Measurements from ENCODE around the gene HRC.

The HRC gene

DNA sequence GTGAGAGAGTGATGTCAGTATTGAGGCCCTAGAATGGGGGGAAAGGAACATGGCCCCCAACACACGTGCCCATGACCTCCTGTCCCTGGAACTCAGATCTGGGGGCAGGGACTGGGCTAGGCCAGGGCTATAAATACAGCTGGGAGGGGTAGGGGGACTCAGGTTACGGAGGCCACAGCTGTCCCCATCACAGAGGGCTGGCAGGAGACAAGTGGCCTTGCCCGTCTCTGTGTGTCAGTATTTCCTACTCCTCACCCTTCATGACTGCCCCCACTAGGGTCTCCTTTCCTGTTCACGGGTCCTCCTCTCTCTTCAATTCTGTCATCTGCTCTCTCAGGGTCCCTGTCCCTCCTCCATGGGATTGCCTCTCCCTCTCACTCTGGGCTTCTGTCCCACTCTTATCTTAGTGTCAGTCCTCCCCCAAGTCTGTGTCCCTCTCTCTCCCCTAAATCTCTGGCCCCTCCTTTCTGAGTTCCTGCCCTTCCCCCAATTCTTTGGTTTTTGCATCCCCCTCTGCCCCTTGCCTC is 687 bp upstream of the HRC start:
- no peak overlapping the region for H3K4me3 ChIP-seq (ENCODE audit: low read length)
- H3K36me3 ChIP-seq (replicated peaks; ENCODE audit: low read depth, low read length), result no peaks in the 10 kb centered on the region
- no peak overlapping the region for H3K4me2 ChIP-seq (ENCODE audit: low read length)

GRCh38 chr19:49154279-49154678 is 917 bp downstream of the HRC start:
- Histone ChIP-seq H3K79me2 (ENCODE audit: low read length) (no peaks in the 10 kb centered on the region), H4K20me1 (ENCODE audit: insufficient read depth, low read length) (no peaks in the 10 kb centered on the region), H3K4me3 (ENCODE audit: low read length) (no peak overlapping the region), H3K9me3 (ENCODE audit: insufficient read depth, low read length) (no peaks in the 10 kb centered on the region), H3K4me1 (ENCODE audit: low read length) (peaks cover 18% of the 10 kb centered on the region), H2AFZ (ENCODE audit: low read depth, low read length) (no peak overlapping the region), H3K4me2 (ENCODE audit: low read length) (no peak overlapping the region), H3K9ac (ENCODE audit: low read length) (no peak overlapping the region), H3K27me3 (ENCODE audit: low read depth, low read length) (peaks cover 7% of the 10 kb centered on the region; the same call in 1 of the 2 replicates), H3K27ac (ENCODE audit: low read length) (no peak overlapping the region), H3K36me3 (replicated peaks; ENCODE audit: low read depth, low read length) (no peaks in the 10 kb centered on the region)
- no peak for TF ChIP-seq EZH2phosphoT487 (IDR thresholded peaks at IDR 0.05; ENCODE audit: low read depth)
- TF ChIP-seq, protein P1, sequence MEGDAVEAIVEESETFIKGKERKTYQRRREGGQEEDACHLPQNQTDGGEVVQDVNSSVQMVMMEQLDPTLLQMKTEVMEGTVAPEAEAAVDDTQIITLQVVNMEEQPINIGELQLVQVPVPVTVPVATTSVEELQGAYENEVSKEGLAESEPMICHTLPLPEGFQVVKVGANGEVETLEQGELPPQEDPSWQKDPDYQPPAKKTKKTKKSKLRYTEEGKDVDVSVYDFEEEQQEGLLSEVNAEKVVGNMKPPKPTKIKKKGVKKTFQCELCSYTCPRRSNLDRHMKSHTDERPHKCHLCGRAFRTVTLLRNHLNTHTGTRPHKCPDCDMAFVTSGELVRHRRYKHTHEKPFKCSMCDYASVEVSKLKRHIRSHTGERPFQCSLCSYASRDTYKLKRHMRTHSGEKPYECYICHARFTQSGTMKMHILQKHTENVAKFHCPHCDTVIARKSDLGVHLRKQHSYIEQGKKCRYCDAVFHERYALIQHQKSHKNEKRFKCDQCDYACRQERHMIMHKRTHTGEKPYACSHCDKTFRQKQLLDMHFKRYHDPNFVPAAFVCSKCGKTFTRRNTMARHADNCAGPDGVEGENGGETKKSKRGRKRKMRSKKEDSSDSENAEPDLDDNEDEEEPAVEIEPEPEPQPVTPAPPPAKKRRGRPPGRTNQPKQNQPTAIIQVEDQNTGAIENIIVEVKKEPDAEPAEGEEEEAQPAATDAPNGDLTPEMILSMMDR (IDR thresholded peaks at IDR 0.05; ENCODE audit: low read depth, low read length), result no peak

More for the DNA sequence above, 687 bp upstream of the HRC start:
- Histone ChIP-seq H3K4me1 (ENCODE audit: low read length) (peaks cover 12% of the 10 kb centered on the region), H3K27ac (ENCODE audit: low read length) (no peak overlapping the region), H4K20me1 (ENCODE audit: insufficient read depth, low read length) (no peaks in the 10 kb centered on the region), H3K9me3 (ENCODE audit: insufficient read depth, low read length) (no peaks in the 10 kb centered on the region), H3K27me3 (ENCODE audit: low read depth, low read length) (peaks cover 9% of the 10 kb centered on the region), H3K9ac (ENCODE audit: low read length) (no peak overlapping the region), H2AFZ (ENCODE audit: low read depth, low read length) (no peak overlapping the region), H3K79me2 (ENCODE audit: low read length) (no peaks in the 10 kb centered on the region)
- TF ChIP-seq, protein P1 (IDR thresholded peaks at IDR 0.05; ENCODE audit: low read depth, low read length), result no peak
- TF ChIP-seq EZH2phosphoT487 (IDR thresholded peaks at IDR 0.05; ENCODE audit: low read depth), result no peak

GRCh38 chr19:49153167-49153809 is 1.9 kb downstream of the HRC start:
- no peak overlapping the region for H3K27ac ChIP-seq (ENCODE audit: low read length)
- TF ChIP-seq, protein P1 (IDR thresholded peaks at IDR 0.05; ENCODE audit: low read depth, low read length), result no peak
- no peak for TF ChIP-seq EZH2phosphoT487 (IDR thresholded peaks at IDR 0.05; ENCODE audit: low read depth)
- peaks cover 7% of the 10 kb centered on the region; the same call in 1 of the 2 replicates for H3K27me3 ChIP-seq (ENCODE audit: low read depth, low read length)
- H2AFZ ChIP-seq (ENCODE audit: low read depth, low read length), result no peak overlapping the region
- no peak overlapping the region for H3K9ac ChIP-seq (ENCODE audit: low read length)
- no peaks in the 10 kb centered on the region for H3K79me2 ChIP-seq (ENCODE audit: low read length)
- no peaks in the 10 kb centered on the region for H3K9me3 ChIP-seq (ENCODE audit: insufficient read depth, low read length)
- no peak overlapping the region for H3K4me2 ChIP-seq (ENCODE audit: low read length)
- no peaks in the 10 kb centered on the region for H3K36me3 ChIP-seq (replicated peaks; ENCODE audit: low read depth, low read length)
- H3K4me1 ChIP-seq (ENCODE audit: low read length), result peaks cover 19% of the 10 kb centered on the region
- H4K20me1 ChIP-seq (ENCODE audit: insufficient read depth, low read length), result no peaks in the 10 kb centered on the region
- no peak overlapping the region for H3K4me3 ChIP-seq (ENCODE audit: low read length)

DNA sequence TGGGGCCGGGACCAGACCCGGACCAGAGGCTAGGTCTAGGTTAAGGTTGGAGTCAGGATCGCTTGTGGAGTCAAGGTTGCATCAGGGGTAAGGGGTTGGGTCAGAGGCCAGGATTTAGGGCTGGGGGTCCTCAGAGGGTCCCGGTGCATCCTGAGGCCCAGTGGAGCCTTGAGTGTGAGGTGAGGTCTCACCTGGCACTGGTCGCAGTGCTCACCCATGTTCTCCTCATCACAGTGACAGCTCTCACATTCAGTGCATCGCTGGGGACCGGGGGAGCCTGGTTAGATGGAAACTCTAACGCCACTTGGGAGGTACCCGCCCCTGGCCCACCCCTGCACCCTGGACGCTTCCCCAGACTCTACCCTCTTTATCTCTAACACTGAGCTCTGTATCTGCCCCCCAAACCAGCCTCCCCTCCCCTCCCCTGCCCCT is 3.1 kb downstream of the HRC start:
- Histone ChIP-seq H3K9ac (ENCODE audit: low read length) (no peak overlapping the region), H4K20me1 (ENCODE audit: insufficient read depth, low read length) (no peaks in the 10 kb centered on the region), H3K36me3 (replicated peaks; ENCODE audit: low read depth, low read length) (no peaks in the 10 kb centered on the region), H2AFZ (ENCODE audit: low read depth, low read length) (no peak overlapping the region), H3K4me1 (ENCODE audit: low read length) (peaks cover 19% of the 10 kb centered on the region), H3K4me3 (ENCODE audit: low read length) (peak overlapping the region; percentile 83), H3K27me3 (ENCODE audit: low read depth, low read length) (peaks cover 7% of the 10 kb centered on the region; the same call in 1 of the 2 replicates), H3K79me2 (ENCODE audit: low read length) (no peaks in the 10 kb centered on the region), H3K9me3 (ENCODE audit: insufficient read depth, low read length) (no peaks in the 10 kb centered on the region), H3K27ac (ENCODE audit: low read length) (0 out of 2 replicates have a peak overlapping the region, but pooled peaks have one; percentile 74), H3K4me2 (ENCODE audit: low read length) (peak overlapping the region; percentile 88)
- TF ChIP-seq, protein P1 (IDR thresholded peaks at IDR 0.05; ENCODE audit: low read depth, low read length), result no peak
- TF ChIP-seq EZH2phosphoT487 (IDR thresholded peaks at IDR 0.05; ENCODE audit: low read depth), result no peak

Measured in OCI-LY3 (cell line).